ENCODE results near the gene GREB1L. TPM values are rescaled to one million over a fixed set of nuclear protein-coding genes. Genes with fewer than 3 reads are reported as not detected.

GREB1L gene
- total and polyA plus RNA-seq, 2 donors = 0.09 to 0.50 TPM

- Histone ChIP-seq H3K27me3 (ENCODE audit: control insufficient read depth in 2 of 2, insufficient read depth in 1 of 2, low read length in 1 of 2) (no peaks in the 10 kb centered on the region), H3K9me3 (ENCODE audit: control insufficient read depth in 2 of 2, insufficient read depth in 1 of 2, low read length in 1 of 2) (no peaks in the 10 kb centered on the region), H3K4me1 (ENCODE audit: control insufficient read depth in 2 of 2, insufficient read depth in 2 of 2, low read length in 2 of 2) (no peaks in the 10 kb centered on the region), H3K4me3 (ENCODE audit: low read length in 2 of 2) (no peak overlapping the region), H3K36me3 (ENCODE audit: control insufficient read depth in 2 of 2, insufficient read depth in 2 of 2, low read length in 1 of 2) (no peaks in the 10 kb centered on the region), H3K27ac (ENCODE audit: low read depth in 1 of 2, low read length in 1 of 2) (no peak overlapping the region)
- WGBS = 90% methylated on average over 10 of the region's 10 CpGs
- no peak for DNase-seq (ENCODE audit: low read depth in 6 of 9, low spot score in 9 of 9)
Measured at GRCh38 chr18:21459706-21460286, 217.8 kb downstream of the GREB1L start.

GRCh38 chr18:21461460-21461859, 219.4 kb downstream of the GREB1L start:
- Histone ChIP-seq H3K4me3 (ENCODE audit: low read length in 2 of 2) (no peak overlapping the region), H3K27me3 (ENCODE audit: control insufficient read depth in 2 of 2, insufficient read depth in 1 of 2, low read length in 1 of 2) (no peaks in the 10 kb centered on the region), H3K36me3 (ENCODE audit: control insufficient read depth in 2 of 2, insufficient read depth in 2 of 2, low read length in 1 of 2) (no peaks in the 10 kb centered on the region), H3K4me1 (ENCODE audit: control insufficient read depth in 2 of 2, insufficient read depth in 2 of 2, low read length in 2 of 2) (no peaks in the 10 kb centered on the region), H3K9me3 (ENCODE audit: control insufficient read depth in 2 of 2, insufficient read depth in 1 of 2, low read length in 1 of 2) (no peaks in the 10 kb centered on the region), H3K27ac (ENCODE audit: low read depth in 1 of 2, low read length in 1 of 2) (no peak overlapping the region)
- WGBS = 92% methylated on average over 4 of the region's 4 CpGs
- no peak for DNase-seq (ENCODE audit: low read depth in 6 of 9, low spot score in 9 of 9)

GRCh38 chr18:21463718-21464117, 221.7 kb downstream of the GREB1L start:
- no peaks in the 10 kb centered on the region for H3K27me3 ChIP-seq (ENCODE audit: control insufficient read depth in 2 of 2, insufficient read depth in 1 of 2, low read length in 1 of 2)
- no peaks in the 10 kb centered on the region for H3K4me1 ChIP-seq (ENCODE audit: control insufficient read depth in 2 of 2, insufficient read depth in 2 of 2, low read length in 2 of 2)
- no peaks in the 10 kb centered on the region for H3K9me3 ChIP-seq (ENCODE audit: control insufficient read depth in 2 of 2, insufficient read depth in 1 of 2, low read length in 1 of 2)
- H3K36me3 ChIP-seq (ENCODE audit: control insufficient read depth in 2 of 2, insufficient read depth in 2 of 2, low read length in 1 of 2) = no peaks in the 10 kb centered on the region
- H3K4me3 ChIP-seq (ENCODE audit: low read length in 2 of 2) = no peak overlapping the region
- no peak for DNase-seq (ENCODE audit: low read depth in 6 of 9, low spot score in 9 of 9)
- WGBS = 95% methylated on average over 3 of the region's 3 CpGs
- H3K27ac ChIP-seq (ENCODE audit: low read depth in 1 of 2, low read length in 1 of 2) = no peak overlapping the region

GRCh38 chr18:21468514-21469164, 226.6 kb downstream of the GREB1L start:
- WGBS = 84% methylated on average over 4 of the region's 4 CpGs

GRCh38 chr18:21472741-21473140, 230.7 kb downstream of the GREB1L start:
- DNase-seq (ENCODE audit: low read depth in 6 of 9, low spot score in 9 of 9) = no peak
- Histone ChIP-seq H3K9me3 (ENCODE audit: control insufficient read depth in 2 of 2, insufficient read depth in 1 of 2, low read length in 1 of 2) (no peaks in the 10 kb centered on the region), H3K36me3 (ENCODE audit: control insufficient read depth in 2 of 2, insufficient read depth in 2 of 2, low read length in 1 of 2) (no peaks in the 10 kb centered on the region), H3K27ac (ENCODE audit: low read depth in 1 of 2, low read length in 1 of 2) (no peak overlapping the region), H3K27me3 (ENCODE audit: control insufficient read depth in 2 of 2, insufficient read depth in 1 of 2, low read length in 1 of 2) (no peaks in the 10 kb centered on the region), H3K4me3 (ENCODE audit: low read length in 2 of 2) (no peak overlapping the region), H3K4me1 (ENCODE audit: control insufficient read depth in 2 of 2, insufficient read depth in 2 of 2, low read length in 2 of 2) (no peaks in the 10 kb centered on the region)
- 95% methylated on average over 2 of the region's 2 CpGs for WGBS

More at GRCh38 chr18:21468514-21469164, 226.6 kb downstream of the GREB1L start:
- Histone ChIP-seq H3K9me3 (ENCODE audit: control insufficient read depth in 2 of 2, insufficient read depth in 1 of 2, low read length in 1 of 2) (no peaks in the 10 kb centered on the region), H3K36me3 (ENCODE audit: control insufficient read depth in 2 of 2, insufficient read depth in 2 of 2, low read length in 1 of 2) (no peaks in the 10 kb centered on the region), H3K27me3 (ENCODE audit: control insufficient read depth in 2 of 2, insufficient read depth in 1 of 2, low read length in 1 of 2) (no peaks in the 10 kb centered on the region), H3K4me3 (ENCODE audit: low read length in 2 of 2) (no peak overlapping the region), H3K4me1 (ENCODE audit: control insufficient read depth in 2 of 2, insufficient read depth in 2 of 2, low read length in 2 of 2) (no peaks in the 10 kb centered on the region), H3K27ac (ENCODE audit: low read depth in 1 of 2, low read length in 1 of 2) (no peak overlapping the region)
- DNase-seq (ENCODE audit: low read depth in 6 of 9, low spot score in 9 of 9) = no peak

- Histone ChIP-seq H3K36me3 (ENCODE audit: control insufficient read depth in 2 of 2, insufficient read depth in 2 of 2, low read length in 1 of 2) (no peaks in the 10 kb centered on the region), H3K9me3 (ENCODE audit: control insufficient read depth in 2 of 2, insufficient read depth in 1 of 2, low read length in 1 of 2) (no peaks in the 10 kb centered on the region), H3K4me3 (ENCODE audit: low read length in 2 of 2) (no peak overlapping the region), H3K4me1 (ENCODE audit: control insufficient read depth in 2 of 2, insufficient read depth in 2 of 2, low read length in 2 of 2) (no peaks in the 10 kb centered on the region), H3K27ac (ENCODE audit: low read depth in 1 of 2, low read length in 1 of 2) (no peak overlapping the region), H3K27me3 (ENCODE audit: control insufficient read depth in 2 of 2, insufficient read depth in 1 of 2, low read length in 1 of 2) (no peaks in the 10 kb centered on the region)
- WGBS = 94% methylated on average over 2 of the region's 2 CpGs
- no peak for DNase-seq (ENCODE audit: low read depth in 6 of 9, low spot score in 9 of 9)
Measured at GRCh38 chr18:21474621-21475020, 232.6 kb downstream of the GREB1L start.

GRCh38 chr18:21479721-21480120, 237.7 kb downstream of the GREB1L start:
- 97% methylated on average over 5 of the region's 5 CpGs for WGBS
- Histone ChIP-seq H3K9me3 (ENCODE audit: control insufficient read depth in 2 of 2, insufficient read depth in 1 of 2, low read length in 1 of 2) (no peaks in the 10 kb centered on the region), H3K4me1 (ENCODE audit: control insufficient read depth in 2 of 2, insufficient read depth in 2 of 2, low read length in 2 of 2) (no peaks in the 10 kb centered on the region), H3K27ac (ENCODE audit: low read depth in 1 of 2, low read length in 1 of 2) (no peak overlapping the region), H3K4me3 (ENCODE audit: low read length in 2 of 2) (no peak overlapping the region), H3K27me3 (ENCODE audit: control insufficient read depth in 2 of 2, insufficient read depth in 1 of 2, low read length in 1 of 2) (no peaks in the 10 kb centered on the region), H3K36me3 (ENCODE audit: control insufficient read depth in 2 of 2, insufficient read depth in 2 of 2, low read length in 1 of 2) (no peaks in the 10 kb centered on the region)
- no peak for DNase-seq (ENCODE audit: low read depth in 6 of 9, low spot score in 9 of 9)

- Histone ChIP-seq H3K4me3 (ENCODE audit: low read length in 2 of 2) (no peak overlapping the region), H3K27me3 (ENCODE audit: control insufficient read depth in 2 of 2, insufficient read depth in 1 of 2, low read length in 1 of 2) (no peaks in the 10 kb centered on the region), H3K27ac (ENCODE audit: low read depth in 1 of 2, low read length in 1 of 2) (no peak overlapping the region), H3K9me3 (ENCODE audit: control insufficient read depth in 2 of 2, insufficient read depth in 1 of 2, low read length in 1 of 2) (no peaks in the 10 kb centered on the region), H3K4me1 (ENCODE audit: control insufficient read depth in 2 of 2, insufficient read depth in 2 of 2, low read length in 2 of 2) (no peaks in the 10 kb centered on the region), H3K36me3 (ENCODE audit: control insufficient read depth in 2 of 2, insufficient read depth in 2 of 2, low read length in 1 of 2) (no peaks in the 10 kb centered on the region)
- no peak for DNase-seq (ENCODE audit: low read depth in 6 of 9, low spot score in 9 of 9)
- 66% methylated on average over 2 of the region's 2 CpGs for WGBS
Measured at GRCh38 chr18:21481739-21482138, 239.7 kb downstream of the GREB1L start.

GRCh38 chr18:21483051-21483450, 241.0 kb downstream of the GREB1L start:
- H3K27me3 ChIP-seq (ENCODE audit: control insufficient read depth in 2 of 2, insufficient read depth in 1 of 2, low read length in 1 of 2) = no peaks in the 10 kb centered on the region
- no peak overlapping the region for H3K27ac ChIP-seq (ENCODE audit: low read depth in 1 of 2, low read length in 1 of 2)
- no peaks in the 10 kb centered on the region for H3K36me3 ChIP-seq (ENCODE audit: control insufficient read depth in 2 of 2, insufficient read depth in 2 of 2, low read length in 1 of 2)
- no peak overlapping the region for H3K4me3 ChIP-seq (ENCODE audit: low read length in 2 of 2)
- H3K4me1 ChIP-seq (ENCODE audit: control insufficient read depth in 2 of 2, insufficient read depth in 2 of 2, low read length in 2 of 2) = no peaks in the 10 kb centered on the region
- WGBS = 92% methylated on average over 5 of the region's 5 CpGs
- no peaks in the 10 kb centered on the region for H3K9me3 ChIP-seq (ENCODE audit: control insufficient read depth in 2 of 2, insufficient read depth in 1 of 2, low read length in 1 of 2)
- no peak for DNase-seq (ENCODE audit: low read depth in 6 of 9, low spot score in 9 of 9)

Measured in thymus (tissue), 11 donors.